Liver (tissue), 3 donors: ENCODE data around the gene RCBTB1.

Experiments used
- JUND ChIP-seq, 2 donors: IDR thresholded peaks; 2 replicates each; pipeline ENCODE4 v1.6.1; 2016; ENCODE audit warnings: antibody characterized with exemption in 2 of 2
- SP1 ChIP-seq: IDR thresholded peaks from 2 replicates; pipeline ENCODE4 v1.6.1; 2018; ENCODE audit warnings: antibody characterized with exemption, mild to moderate bottlenecking
- TF ChIP-seq, protein P1 (sequence below): fragments of 150-350 bp; IDR thresholded peaks from 2 replicates; pipeline ENCODE4 v1.5.1; 2017; ENCODE audit warnings: improper control_type of control experiment, low read depth, low read length; ENCODE audit not compliant: missing input control
- TF ChIP-seq, protein P2 (sequence below): IDR thresholded peaks from 2 replicates; pipeline ENCODE4 v1.6.1; 2016; ENCODE audit warnings: antibody characterized with exemption, mild to moderate bottlenecking
- TF ChIP-seq, protein P3 (sequence below): IDR thresholded peaks from 2 replicates; pipeline ENCODE4 v1.6.1; 2016; ENCODE audit warnings: antibody characterized with exemption
- donor health status: healthy.
- donor health status: healthy.

DNA sequence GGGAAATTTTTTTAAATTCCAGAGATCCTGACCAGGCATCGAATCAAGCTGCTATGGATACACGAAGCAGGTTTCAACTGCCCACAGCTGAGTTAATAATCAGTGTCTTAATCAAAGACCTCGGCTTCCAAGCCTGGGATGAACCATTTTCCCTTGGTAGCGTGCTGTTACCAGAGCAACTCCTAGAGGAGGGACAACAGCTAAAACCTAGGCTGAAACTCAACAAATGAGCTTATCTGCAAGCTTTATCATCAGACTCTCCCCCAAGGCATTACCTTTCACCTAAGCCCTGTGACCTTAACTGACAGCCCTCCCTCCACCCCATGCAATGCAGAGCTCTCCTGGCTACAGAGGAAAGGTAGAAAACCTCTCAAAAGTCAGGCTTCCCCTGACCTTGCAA lies 39.7 kb downstream of the RCBTB1 start:
- TF ChIP-seq, protein P1, sequence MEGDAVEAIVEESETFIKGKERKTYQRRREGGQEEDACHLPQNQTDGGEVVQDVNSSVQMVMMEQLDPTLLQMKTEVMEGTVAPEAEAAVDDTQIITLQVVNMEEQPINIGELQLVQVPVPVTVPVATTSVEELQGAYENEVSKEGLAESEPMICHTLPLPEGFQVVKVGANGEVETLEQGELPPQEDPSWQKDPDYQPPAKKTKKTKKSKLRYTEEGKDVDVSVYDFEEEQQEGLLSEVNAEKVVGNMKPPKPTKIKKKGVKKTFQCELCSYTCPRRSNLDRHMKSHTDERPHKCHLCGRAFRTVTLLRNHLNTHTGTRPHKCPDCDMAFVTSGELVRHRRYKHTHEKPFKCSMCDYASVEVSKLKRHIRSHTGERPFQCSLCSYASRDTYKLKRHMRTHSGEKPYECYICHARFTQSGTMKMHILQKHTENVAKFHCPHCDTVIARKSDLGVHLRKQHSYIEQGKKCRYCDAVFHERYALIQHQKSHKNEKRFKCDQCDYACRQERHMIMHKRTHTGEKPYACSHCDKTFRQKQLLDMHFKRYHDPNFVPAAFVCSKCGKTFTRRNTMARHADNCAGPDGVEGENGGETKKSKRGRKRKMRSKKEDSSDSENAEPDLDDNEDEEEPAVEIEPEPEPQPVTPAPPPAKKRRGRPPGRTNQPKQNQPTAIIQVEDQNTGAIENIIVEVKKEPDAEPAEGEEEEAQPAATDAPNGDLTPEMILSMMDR, result no peak
- TF ChIP-seq JUND (IDR thresholded peaks at IDR 0.05) (no peak), SP1 (no peak)
- TF ChIP-seq, protein P2, sequence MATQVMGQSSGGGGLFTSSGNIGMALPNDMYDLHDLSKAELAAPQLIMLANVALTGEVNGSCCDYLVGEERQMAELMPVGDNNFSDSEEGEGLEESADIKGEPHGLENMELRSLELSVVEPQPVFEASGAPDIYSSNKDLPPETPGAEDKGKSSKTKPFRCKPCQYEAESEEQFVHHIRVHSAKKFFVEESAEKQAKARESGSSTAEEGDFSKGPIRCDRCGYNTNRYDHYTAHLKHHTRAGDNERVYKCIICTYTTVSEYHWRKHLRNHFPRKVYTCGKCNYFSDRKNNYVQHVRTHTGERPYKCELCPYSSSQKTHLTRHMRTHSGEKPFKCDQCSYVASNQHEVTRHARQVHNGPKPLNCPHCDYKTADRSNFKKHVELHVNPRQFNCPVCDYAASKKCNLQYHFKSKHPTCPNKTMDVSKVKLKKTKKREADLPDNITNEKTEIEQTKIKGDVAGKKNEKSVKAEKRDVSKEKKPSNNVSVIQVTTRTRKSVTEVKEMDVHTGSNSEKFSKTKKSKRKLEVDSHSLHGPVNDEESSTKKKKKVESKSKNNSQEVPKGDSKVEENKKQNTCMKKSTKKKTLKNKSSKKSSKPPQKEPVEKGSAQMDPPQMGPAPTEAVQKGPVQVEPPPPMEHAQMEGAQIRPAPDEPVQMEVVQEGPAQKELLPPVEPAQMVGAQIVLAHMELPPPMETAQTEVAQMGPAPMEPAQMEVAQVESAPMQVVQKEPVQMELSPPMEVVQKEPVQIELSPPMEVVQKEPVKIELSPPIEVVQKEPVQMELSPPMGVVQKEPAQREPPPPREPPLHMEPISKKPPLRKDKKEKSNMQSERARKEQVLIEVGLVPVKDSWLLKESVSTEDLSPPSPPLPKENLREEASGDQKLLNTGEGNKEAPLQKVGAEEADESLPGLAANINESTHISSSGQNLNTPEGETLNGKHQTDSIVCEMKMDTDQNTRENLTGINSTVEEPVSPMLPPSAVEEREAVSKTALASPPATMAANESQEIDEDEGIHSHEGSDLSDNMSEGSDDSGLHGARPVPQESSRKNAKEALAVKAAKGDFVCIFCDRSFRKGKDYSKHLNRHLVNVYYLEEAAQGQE, result no peak
- TF ChIP-seq, protein P3, sequence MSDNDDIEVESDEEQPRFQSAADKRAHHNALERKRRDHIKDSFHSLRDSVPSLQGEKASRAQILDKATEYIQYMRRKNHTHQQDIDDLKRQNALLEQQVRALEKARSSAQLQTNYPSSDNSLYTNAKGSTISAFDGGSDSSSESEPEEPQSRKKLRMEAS, result no peak
